Gastroesophageal sphincter (tissue), 3 donors: ENCODE measurements around the gene MACROH2A2.

ENCODE experiments used
- EP300 ChIP-seq: sonication (generic); formaldehyde crosslinking; IDR thresholded peaks from one replicate; pipeline ENCODE4 v1.6.1; 2017; ENCODE audit warnings: antibody characterized with exemption, mild to moderate bottlenecking
- TF ChIP-seq, protein P1 (sequence below), 4 experiments: fragments of 200-600 bp in 2 of 4; fragments of 450-650 bp in 2 of 4; sonication (generic) in 1 of 4; IDR thresholded peaks; one replicate each; pipeline ENCODE4 v1.5.1; 2017 to 2019; ENCODE audit warnings: antibody characterized with exemption in 4 of 4, mild to moderate bottlenecking in 2 of 4, moderate library complexity in 2 of 4

DNA sequence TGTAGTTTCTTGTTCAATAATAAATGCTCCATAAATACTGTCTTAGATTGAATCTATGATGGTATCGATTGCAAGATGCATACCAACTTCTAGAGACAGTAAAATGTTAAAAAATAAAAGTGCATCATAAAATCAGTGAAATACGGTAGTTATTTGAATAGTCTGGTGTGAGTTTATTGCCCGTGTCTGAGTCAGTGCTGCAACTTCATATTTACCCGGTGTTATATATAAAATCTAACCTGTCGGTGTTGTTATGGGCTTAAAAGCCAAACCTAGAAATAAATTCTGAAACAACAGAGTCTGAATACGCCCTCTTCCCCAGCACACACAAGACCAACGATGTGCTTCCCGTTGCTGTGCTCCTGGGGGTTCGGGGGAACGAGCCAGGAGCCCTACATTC, 16.3 kb downstream of the MACROH2A2 start:
- TF ChIP-seq, protein P1, sequence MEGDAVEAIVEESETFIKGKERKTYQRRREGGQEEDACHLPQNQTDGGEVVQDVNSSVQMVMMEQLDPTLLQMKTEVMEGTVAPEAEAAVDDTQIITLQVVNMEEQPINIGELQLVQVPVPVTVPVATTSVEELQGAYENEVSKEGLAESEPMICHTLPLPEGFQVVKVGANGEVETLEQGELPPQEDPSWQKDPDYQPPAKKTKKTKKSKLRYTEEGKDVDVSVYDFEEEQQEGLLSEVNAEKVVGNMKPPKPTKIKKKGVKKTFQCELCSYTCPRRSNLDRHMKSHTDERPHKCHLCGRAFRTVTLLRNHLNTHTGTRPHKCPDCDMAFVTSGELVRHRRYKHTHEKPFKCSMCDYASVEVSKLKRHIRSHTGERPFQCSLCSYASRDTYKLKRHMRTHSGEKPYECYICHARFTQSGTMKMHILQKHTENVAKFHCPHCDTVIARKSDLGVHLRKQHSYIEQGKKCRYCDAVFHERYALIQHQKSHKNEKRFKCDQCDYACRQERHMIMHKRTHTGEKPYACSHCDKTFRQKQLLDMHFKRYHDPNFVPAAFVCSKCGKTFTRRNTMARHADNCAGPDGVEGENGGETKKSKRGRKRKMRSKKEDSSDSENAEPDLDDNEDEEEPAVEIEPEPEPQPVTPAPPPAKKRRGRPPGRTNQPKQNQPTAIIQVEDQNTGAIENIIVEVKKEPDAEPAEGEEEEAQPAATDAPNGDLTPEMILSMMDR (IDR thresholded peaks at IDR 0.05) = no peak
- TF ChIP-seq EP300 = no peak
